Activated CD8-positive, alpha-beta memory T cell treated with anti-CD3 and anti-CD28 coated beads for 4 hours (primary cell): Measurements from ENCODE around the gene UMAD1.
A peak's percentile ranks its signal among the peaks of the same experiment; 100 is the strongest.

Source experiments
- DNase-seq, 2 donors: peaks; one replicate each; pipeline ENCODE4 v3.0.0-alpha.2; 2020; ENCODE audit warnings: low read depth in 2 of 2

The UMAD1 gene

GRCh38 chr7:7688956-7689355 lies 48.4 kb downstream of the UMAD1 start:
- DNase-seq: no peak

GRCh38 chr7:7693881-7694280 lies 53.3 kb downstream of the UMAD1 start:
- DNase-seq: no peak

GRCh38 chr7:7694542-7694941 lies 54.0 kb downstream of the UMAD1 start:
- no peak for DNase-seq

GRCh38 chr7:7695111-7695817 lies 54.7 kb downstream of the UMAD1 start:
- no peak for DNase-seq

- DNase-seq: no peak
These were observed 56.0 kb downstream of the UMAD1 start for GRCh38 chr7:7696458-7697119.

GRCh38 chr7:7698930-7699329 lies 58.4 kb downstream of the UMAD1 start:
- DNase-seq: no peak

GRCh38 chr7:7699380-7699779 lies 58.8 kb downstream of the UMAD1 start:
- DNase-seq: no peak

GRCh38 chr7:7699970-7700369 lies 59.4 kb downstream of the UMAD1 start:
- no peak for DNase-seq

- no peak for DNase-seq
These were observed 61.0 kb downstream of the UMAD1 start for GRCh38 chr7:7701527-7701926.

GRCh38 chr7:7702826-7703225 lies 62.3 kb downstream of the UMAD1 start:
- no peak for DNase-seq

- DNase-seq: no peak
These were observed 62.9 kb downstream of the UMAD1 start for GRCh38 chr7:7703427-7703826.

GRCh38 chr7:7704867-7705266 lies 64.3 kb downstream of the UMAD1 start:
- no peak for DNase-seq

- DNase-seq: no peak
These were observed 64.8 kb downstream of the UMAD1 start for GRCh38 chr7:7705318-7705717.

- no peak for DNase-seq
These were observed 65.6 kb downstream of the UMAD1 start for GRCh38 chr7:7706101-7706511.

- DNase-seq: no peak
These were observed 66.1 kb downstream of the UMAD1 start for GRCh38 chr7:7706556-7707172.

GRCh38 chr7:7707246-7707645 lies 66.7 kb downstream of the UMAD1 start:
- DNase-seq: no peak

GRCh38 chr7:7707806-7708205 lies 67.3 kb downstream of the UMAD1 start:
- DNase-seq: no peak

- no peak for DNase-seq
These were observed 68.7 kb downstream of the UMAD1 start for GRCh38 chr7:7709291-7709690.

GRCh38 chr7:7710469-7710868 lies 69.9 kb downstream of the UMAD1 start:
- no peak for DNase-seq

- DNase-seq: no peak
These were observed 73.2 kb downstream of the UMAD1 start for GRCh38 chr7:7713730-7714129.

- no peak for DNase-seq
These were observed 77.9 kb downstream of the UMAD1 start, which contains the start of gene RPA3 for GRCh38 chr7:7718492-7718891. RPA3 (minus strand) TSS chr7:7718607; CDS start chr7:7640418, 78,189 bp downstream.

- peak; percentile 4 to 19 for DNase-seq
These were observed 78.7 kb downstream of the UMAD1 start for GRCh38 chr7:7719236-7719635.

- DNase-seq: no peak
These were observed 79.6 kb downstream of the UMAD1 start for GRCh38 chr7:7720193-7720592.
